Ishikawa (cell line): ENCODE data around the gene TM6SF1.

Experiments used
- CEBPB ChIP-seq: IDR thresholded peaks from 2 replicates; pipeline ENCODE4 v1.6.1; 2012
- CREB1 ChIP-seq: IDR thresholded peaks from 2 replicates; pipeline ENCODE4 v1.6.1; 2012; ENCODE audit warnings: low read depth
- EGR1 ChIP-seq: IDR thresholded peaks from 2 replicates; pipeline ENCODE4 v1.6.1; 2012
- EP300 ChIP-seq: IDR thresholded peaks from 2 replicates; pipeline ENCODE4 v1.6.1; 2012; ENCODE audit warnings: borderline replicate concordance
- FOXM1 ChIP-seq: IDR thresholded peaks from 2 replicates; pipeline ENCODE4 v1.6.1; 2012; ENCODE audit warnings: low read depth, borderline replicate concordance
- MAX ChIP-seq: IDR thresholded peaks from 2 replicates; pipeline ENCODE4 v1.6.1; 2012
- NFIC ChIP-seq: IDR thresholded peaks from 2 replicates; pipeline ENCODE4 v1.6.1; 2012
- RAD21 ChIP-seq: IDR thresholded peaks from 2 replicates; pipeline ENCODE4 v1.6.1; 2012; ENCODE audit warnings: low read depth
- REST ChIP-seq: IDR thresholded peaks from 2 replicates; pipeline ENCODE4 v1.6.1; 2012; ENCODE audit warnings: low read depth, mild to moderate bottlenecking
- TAF1 ChIP-seq: IDR thresholded peaks from 2 replicates; pipeline ENCODE4 v1.6.1; 2012; ENCODE audit warnings: low read depth, mild to moderate bottlenecking
- TCF12 ChIP-seq: IDR thresholded peaks from 2 replicates; pipeline ENCODE4 v1.6.1; 2012; ENCODE audit warnings: low read depth
- TEAD4 ChIP-seq: IDR thresholded peaks from 2 replicates; pipeline ENCODE4 v1.6.1; 2012
- USF1 ChIP-seq: IDR thresholded peaks from 2 replicates; pipeline ENCODE4 v1.6.1; 2012
- YY1 ChIP-seq: IDR thresholded peaks from 2 replicates; pipeline ENCODE4 v1.6.1; 2012; ENCODE audit warnings: low read depth
- ZBTB7A ChIP-seq: IDR thresholded peaks from 2 replicates; pipeline ENCODE4 v1.6.1; 2012; ENCODE audit warnings: low read depth

The TM6SF1 gene

GRCh38 chr15:83067638-83067962 is 39.8 kb upstream of the TM6SF1 start:
- TF ChIP-seq REST, result no peak
- TF ChIP-seq NFIC, result no peak
- no peak for TF ChIP-seq FOXM1
- no peak for TF ChIP-seq CREB1
- no peak for TF ChIP-seq YY1
- no peak for TF ChIP-seq TCF12
- TF ChIP-seq ZBTB7A, result no peak
- TF ChIP-seq TEAD4, result no peak
- TF ChIP-seq TAF1, result no peak
- no peak for TF ChIP-seq USF1
- TF ChIP-seq EGR1, result no peak

GRCh38 chr15:83068054-83068453 is 39.4 kb upstream of the TM6SF1 start:
- TF ChIP-seq NFIC, result no peak

DNA sequence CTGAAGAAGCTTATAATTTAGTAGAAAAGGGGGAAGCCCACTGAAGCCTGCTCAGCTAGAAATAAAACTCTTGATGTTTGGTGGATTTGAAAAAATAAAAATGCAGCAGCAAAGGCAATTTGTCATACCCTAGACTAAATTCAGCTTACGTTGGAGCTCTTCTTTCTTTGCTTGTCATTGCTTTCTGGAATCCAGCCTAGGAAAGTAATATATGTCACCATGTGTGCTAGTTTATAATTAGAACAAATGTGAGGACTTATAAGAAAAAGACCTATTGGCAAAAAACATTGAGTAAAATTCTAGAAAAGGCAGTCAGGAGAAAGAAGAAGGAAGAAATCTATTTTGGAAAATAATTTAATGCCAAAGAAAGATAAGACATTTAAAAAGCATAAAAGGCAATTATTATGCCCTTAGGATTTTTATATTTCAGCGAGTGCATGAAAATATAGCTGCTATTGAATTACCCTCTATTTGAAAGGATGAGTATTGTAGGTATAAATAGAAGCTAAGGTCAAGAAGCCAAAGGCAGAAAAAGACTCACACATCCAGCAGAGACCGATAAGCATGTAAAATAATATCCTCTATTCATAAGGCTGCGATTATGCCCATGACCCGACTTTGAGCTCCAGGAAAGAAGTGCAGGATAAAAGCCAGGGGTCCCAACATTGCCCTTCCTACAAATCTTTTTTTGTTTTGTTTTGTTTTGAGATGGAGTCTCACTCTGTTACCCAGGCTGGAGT is 29.8 kb upstream of the TM6SF1 start:
- TF ChIP-seq TEAD4 (no peak), RAD21 (no peak), EGR1 (no peak), TCF12 (no peak), CREB1 (no peak), EP300 (no peak), CEBPB (no peak), YY1 (no peak), MAX (no peak), NFIC (no peak), FOXM1 (no peak), USF1 (no peak), TAF1 (no peak), ZBTB7A (no peak), REST (no peak)

DNA sequence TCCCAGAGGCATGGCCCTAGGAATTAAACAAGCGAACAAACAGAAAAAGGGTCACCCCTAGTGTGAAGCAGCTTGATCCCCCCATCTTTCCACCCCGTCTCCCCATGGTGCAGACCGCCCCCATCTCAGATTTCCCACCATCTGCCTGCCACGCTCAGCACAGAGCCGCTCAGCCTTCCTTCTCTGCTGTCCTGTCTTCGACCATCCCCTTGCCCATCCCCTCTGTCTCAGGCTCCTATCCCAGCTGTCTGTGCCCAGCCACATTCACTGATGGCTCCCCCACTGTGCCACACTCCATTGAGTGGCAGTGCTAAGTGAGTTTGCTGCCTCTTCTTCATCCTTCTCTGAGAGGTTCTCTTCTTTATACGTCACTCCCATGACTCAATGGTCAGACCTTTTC is 28.7 kb upstream of the TM6SF1 start:
- no peak for TF ChIP-seq CREB1
- no peak for TF ChIP-seq EGR1
- no peak for TF ChIP-seq USF1

- TF ChIP-seq TAF1 (no peak), YY1 (no peak), FOXM1 (no peak), NFIC (no peak)
Observed at GRCh38 chr15:83081256-83082014, 26.0 kb upstream of the TM6SF1 start.

- no peak for TF ChIP-seq EGR1
Observed at GRCh38 chr15:83082730-83083386, 24.6 kb upstream of the TM6SF1 start.
